ENCODE results near the gene CFAP210. TPM values are rescaled to one million over a fixed set of nuclear protein-coding genes. Genes with fewer than 3 reads are reported as not detected.
A peak's percentile ranks its signal among the peaks of the same experiment; 100 is the strongest.

The CFAP210 gene
- total and polyA plus RNA-seq, 9 of the 15 experiments (the other 6 are each of a cell fraction or from before 2014, with no cell fraction given) = 0.75 to 3.6 (median 1.3) TPM

DNA sequence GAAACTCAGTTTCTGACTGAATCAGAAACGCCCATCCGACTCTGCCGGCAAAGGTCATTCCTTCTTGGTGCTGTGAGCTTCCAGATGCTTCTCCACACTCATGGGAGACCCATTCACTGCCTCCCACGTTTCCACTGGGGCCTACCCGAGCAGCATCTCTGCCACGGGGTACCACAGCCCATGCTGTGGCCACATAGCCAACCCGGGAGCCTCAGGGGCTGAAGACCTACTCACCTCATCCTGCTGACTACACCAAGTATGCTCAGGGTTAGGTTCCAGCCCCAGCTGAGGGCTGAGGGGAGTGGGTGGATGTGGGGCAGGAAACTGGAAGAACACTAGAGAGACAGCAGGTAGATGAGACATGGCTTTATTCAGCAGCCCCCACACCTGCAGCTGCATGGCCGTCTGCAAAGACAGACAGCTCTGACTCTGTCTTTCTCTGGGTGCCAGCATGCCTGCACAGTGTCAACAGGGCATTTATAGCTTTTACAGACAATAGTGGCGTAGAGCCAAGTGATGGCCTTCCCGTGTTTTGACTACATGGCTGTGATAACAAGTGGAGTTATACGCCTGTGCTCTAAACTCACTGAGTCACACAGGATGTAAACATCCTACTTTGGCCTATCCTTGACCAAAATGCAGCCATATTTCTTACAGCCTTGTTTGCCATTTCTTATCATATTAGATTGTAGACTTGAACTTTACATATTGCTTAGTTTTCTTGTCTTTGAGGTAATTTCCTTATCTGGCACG lies 22.9 kb upstream of the CFAP210 start (continued):
- TF ChIP-seq, protein P1, sequence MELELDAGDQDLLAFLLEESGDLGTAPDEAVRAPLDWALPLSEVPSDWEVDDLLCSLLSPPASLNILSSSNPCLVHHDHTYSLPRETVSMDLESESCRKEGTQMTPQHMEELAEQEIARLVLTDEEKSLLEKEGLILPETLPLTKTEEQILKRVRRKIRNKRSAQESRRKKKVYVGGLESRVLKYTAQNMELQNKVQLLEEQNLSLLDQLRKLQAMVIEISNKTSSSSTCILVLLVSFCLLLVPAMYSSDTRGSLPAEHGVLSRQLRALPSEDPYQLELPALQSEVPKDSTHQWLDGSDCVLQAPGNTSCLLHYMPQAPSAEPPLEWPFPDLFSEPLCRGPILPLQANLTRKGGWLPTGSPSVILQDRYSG (tag; conservative IDR thresholded peaks at IDR 0.05; ENCODE audit: low read depth) = 0 out of 2 replicates have a peak, but pooled peaks have one; percentile 17
- TF ChIP-seq, protein P2, sequence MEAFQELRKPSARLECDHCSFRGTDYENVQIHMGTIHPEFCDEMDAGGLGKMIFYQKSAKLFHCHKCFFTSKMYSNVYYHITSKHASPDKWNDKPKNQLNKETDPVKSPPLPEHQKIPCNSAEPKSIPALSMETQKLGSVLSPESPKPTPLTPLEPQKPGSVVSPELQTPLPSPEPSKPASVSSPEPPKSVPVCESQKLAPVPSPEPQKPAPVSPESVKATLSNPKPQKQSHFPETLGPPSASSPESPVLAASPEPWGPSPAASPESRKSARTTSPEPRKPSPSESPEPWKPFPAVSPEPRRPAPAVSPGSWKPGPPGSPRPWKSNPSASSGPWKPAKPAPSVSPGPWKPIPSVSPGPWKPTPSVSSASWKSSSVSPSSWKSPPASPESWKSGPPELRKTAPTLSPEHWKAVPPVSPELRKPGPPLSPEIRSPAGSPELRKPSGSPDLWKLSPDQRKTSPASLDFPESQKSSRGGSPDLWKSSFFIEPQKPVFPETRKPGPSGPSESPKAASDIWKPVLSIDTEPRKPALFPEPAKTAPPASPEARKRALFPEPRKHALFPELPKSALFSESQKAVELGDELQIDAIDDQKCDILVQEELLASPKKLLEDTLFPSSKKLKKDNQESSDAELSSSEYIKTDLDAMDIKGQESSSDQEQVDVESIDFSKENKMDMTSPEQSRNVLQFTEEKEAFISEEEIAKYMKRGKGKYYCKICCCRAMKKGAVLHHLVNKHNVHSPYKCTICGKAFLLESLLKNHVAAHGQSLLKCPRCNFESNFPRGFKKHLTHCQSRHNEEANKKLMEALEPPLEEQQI (IDR thresholded peaks at IDR 0.05) = no peak
- TF ChIP-seq POLR2B (IDR thresholded peaks at IDR 0.05; ENCODE audit: low read depth, partially characterized antibody) (no peak), TARDBP (IDR thresholded peaks at IDR 0.05) (no peak), ZNF717 (CRISPR knock-in tag; IDR thresholded peaks at IDR 0.05) (no peak), MECOM (CRISPR knock-in tag; IDR thresholded peaks at IDR 0.05) (no peak), ZNF224 (CRISPR knock-in tag; IDR thresholded peaks at IDR 0.05) (no peak), GTF2B (IDR thresholded peaks at IDR 0.05; ENCODE audit: extremely low read depth, insufficient read length) (no peak), ZNF274 (IDR thresholded peaks at IDR 0.05; ENCODE audit: borderline replicate concordance, low read depth, low read length) (no peak), ZNF699 (CRISPR knock-in tag; IDR thresholded peaks at IDR 0.05; ENCODE audit: insufficient replicate concordance) (no peak), ZZZ3 (IDR thresholded peaks at IDR 0.05) (no peak), KDM1A (IDR thresholded peaks at IDR 0.05) (peak; percentile 46 to 54; a peak in 3 of 4 replicates), SP1 (CRISPR knock-in tag; IDR thresholded peaks at IDR 0.05) (no peak), HMG20A (CRISPR knock-in tag; conservative IDR thresholded peaks at IDR 0.05) (no peak), ARID1B (IDR thresholded peaks at IDR 0.05) (peak; percentile 58), LEF1 (IDR thresholded peaks at IDR 0.05) (0 out of 2 replicates have a peak, but pooled peaks have one; percentile 15), TSC22D4 (tag; IDR thresholded peaks at IDR 0.05) (no peak), ATF6 (CRISPR knock-in tag; IDR thresholded peaks at IDR 0.05) (no peak), MCM5 (IDR thresholded peaks at IDR 0.05; ENCODE audit: low read depth) (no peak), FIP1L1 (IDR thresholded peaks at IDR 0.05; ENCODE audit: low read depth, low read length, poor library complexity, severe bottlenecking) (no peak), IRF2 (CRISPR knock-in tag; IDR thresholded peaks at IDR 0.05) (no peak), ZBED1 (IDR thresholded peaks at IDR 0.05) (no peak), TGIF2 (CRISPR knock-in tag; IDR thresholded peaks at IDR 0.05) (no peak)
